GM15510 (cell line): ENCODE data around the gene VAT1L.

Source experiments
- POLR2A ChIP-seq: IDR thresholded peaks from 3 replicates; pipeline ENCODE4 v1.6.1; 2011; ENCODE audit warnings: borderline replicate concordance; ENCODE audit not compliant: insufficient read length; ENCODE audit errors: extremely low read depth

VAT1L gene

GRCh38 chr16:77788181-77789084 is at the start of gene VAT1L:
Gene VAT1L (plus strand): TSS chr16:77788564. CDS start chr16:77788683, 119 bp downstream.
- no peak for TF ChIP-seq POLR2A

- TF ChIP-seq POLR2A = no peak
These were observed 49.4 kb upstream of the VAT1L start for GRCh38 chr16:77738706-77739558.

- TF ChIP-seq POLR2A = no peak
These were observed 48.8 kb upstream of the VAT1L start for GRCh38 chr16:77739559-77739892.

- TF ChIP-seq POLR2A = no peak
These were observed 44.2 kb upstream of the VAT1L start for GRCh38 chr16:77744141-77744540.

- TF ChIP-seq POLR2A = no peak
These were observed 42.4 kb upstream of the VAT1L start for GRCh38 chr16:77745972-77746371.

- no peak for TF ChIP-seq POLR2A
These were observed 39.9 kb upstream of the VAT1L start for GRCh38 chr16:77748421-77749005.

GRCh38 chr16:77749415-77749814 is 38.9 kb upstream of the VAT1L start:
- no peak for TF ChIP-seq POLR2A

- no peak for TF ChIP-seq POLR2A
These were observed 30.3 kb upstream of the VAT1L start for GRCh38 chr16:77758046-77758445.

- no peak for TF ChIP-seq POLR2A
These were observed 29.9 kb upstream of the VAT1L start for GRCh38 chr16:77758508-77758907.

- no peak for TF ChIP-seq POLR2A
These were observed 29.2 kb upstream of the VAT1L start for GRCh38 chr16:77759201-77759600.

GRCh38 chr16:77759821-77760220 is 28.5 kb upstream of the VAT1L start:
- TF ChIP-seq POLR2A = no peak

- no peak for TF ChIP-seq POLR2A
These were observed 27.6 kb upstream of the VAT1L start for GRCh38 chr16:77760800-77761199.

GRCh38 chr16:77761204-77761603 is 27.2 kb upstream of the VAT1L start:
- no peak for TF ChIP-seq POLR2A

GRCh38 chr16:77762262-77762661 is 26.1 kb upstream of the VAT1L start:
- no peak for TF ChIP-seq POLR2A

GRCh38 chr16:77763994-77764393 is 24.4 kb upstream of the VAT1L start:
- no peak for TF ChIP-seq POLR2A
